ENCODE data around the gene CNKSR3. TPM values are rescaled to one million over a fixed set of nuclear protein-coding genes. Genes with fewer than 3 reads are reported as not detected.

Gene CNKSR3
- total RNA-seq, 1 donor from 2014 or later: 8.9 TPM

DNA sequence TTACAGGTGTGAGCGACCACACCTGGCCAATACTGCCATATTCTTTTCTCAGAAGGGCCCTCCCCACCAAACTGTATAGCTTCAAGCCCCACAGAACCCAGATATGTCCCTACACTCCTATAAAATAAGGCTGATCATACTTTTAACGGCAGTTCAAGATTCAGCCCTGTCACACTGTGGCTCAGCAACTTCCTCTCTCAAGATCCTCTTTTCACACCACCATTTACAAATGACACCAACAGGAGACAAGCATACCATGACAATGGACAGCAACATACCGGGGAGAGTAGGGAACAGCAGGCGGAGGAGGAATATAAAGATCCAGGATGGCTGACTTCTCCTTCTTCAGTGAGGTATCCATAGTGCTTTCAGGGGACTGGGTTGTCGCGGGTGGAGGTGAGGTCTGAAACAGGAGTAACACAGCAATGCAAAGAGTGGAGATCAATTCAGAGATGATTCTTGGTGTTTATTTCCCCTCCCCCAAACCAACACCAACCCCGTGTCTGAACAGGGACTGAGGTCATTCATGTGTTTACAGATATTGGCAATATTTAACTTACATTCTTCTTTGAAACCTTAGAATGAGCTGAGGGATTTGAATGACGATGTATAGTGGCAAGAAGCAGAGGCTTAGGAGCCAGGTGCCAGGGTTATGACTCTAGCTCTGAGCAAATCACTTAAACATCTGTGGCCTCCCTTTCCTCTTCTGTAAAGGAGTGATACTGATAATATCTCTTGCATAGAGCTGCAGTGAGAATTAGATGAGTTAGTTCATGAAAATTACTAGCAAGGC lies 96.3 kb downstream of the CNKSR3 start:
- no peak for DNase-seq (ENCODE audit: low spot score)

DNA sequence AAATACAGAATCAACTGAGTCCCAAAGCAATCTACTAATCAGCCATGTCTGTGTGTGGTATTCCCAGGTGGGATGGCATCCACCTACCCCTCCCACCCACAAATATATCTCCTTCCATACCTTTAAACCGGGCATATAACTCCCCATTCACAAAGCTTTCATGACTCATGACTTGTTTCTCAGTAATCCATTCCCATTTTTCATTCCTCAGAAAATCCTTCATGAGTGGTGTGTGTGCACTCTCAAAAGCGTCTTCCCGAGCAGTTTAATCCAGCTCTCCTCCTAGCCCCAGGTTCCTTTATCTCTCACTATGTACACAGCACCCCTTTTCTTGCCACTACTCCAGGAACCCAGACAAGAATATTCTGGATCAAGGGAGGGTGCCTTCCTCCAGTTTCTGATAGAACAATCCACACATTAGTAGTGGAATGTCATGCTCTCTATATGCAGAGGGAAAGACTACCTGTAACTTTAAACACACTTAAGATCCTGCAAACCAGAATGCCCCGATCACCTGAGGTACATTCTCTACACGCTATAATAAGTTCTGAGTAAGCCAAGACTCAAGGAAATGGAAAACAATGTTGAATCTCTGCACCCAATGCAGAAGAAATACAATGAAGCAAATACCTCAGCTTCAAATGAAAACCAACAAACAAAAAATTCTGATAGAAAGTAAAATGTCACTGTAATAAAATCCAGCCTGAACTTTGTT lies 98.2 kb downstream of the CNKSR3 start:
- peak; percentile 78 for DNase-seq (ENCODE audit: low spot score)

DNA sequence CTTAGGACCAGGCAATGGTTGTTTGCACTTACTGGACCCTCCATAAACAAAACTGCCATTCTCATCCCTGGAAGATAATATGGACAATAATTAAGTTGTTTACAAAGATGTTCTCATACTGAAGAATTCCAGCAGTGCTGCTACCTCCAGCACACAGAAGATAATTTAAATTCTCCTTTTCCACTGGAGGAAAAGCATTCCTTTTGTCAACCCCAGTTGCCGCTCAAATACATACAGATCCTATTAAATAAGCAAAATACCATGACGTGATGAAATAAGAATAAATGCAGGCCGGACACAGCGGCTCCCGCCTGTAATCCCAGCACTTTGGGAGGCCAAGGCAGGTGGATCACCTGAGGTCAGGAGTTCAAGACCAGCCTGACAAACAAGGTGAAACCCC lies 99.4 kb downstream of the CNKSR3 start:
- DNase-seq (ENCODE audit: low spot score): no peak

DNA sequence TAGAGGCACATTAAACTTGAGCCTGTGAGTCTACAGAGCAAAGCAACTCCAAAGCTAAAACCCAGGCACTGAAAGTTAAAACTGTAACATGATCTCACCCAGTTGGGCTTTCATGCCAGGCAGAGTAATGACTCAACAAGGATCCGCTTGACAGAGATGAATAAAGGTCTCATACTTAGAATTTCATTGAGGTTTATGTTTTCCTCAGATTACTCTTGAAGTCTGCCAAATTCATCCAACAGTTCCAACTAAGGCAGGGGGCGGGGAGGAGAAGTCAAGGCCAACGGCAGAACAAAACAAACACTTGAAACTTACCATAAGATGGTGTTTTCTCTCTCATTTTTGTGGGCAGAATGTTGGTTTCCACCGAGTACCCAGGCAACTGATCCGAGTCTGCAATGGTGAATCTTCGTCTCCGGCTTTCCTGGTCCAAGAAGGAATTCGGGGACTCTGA lies 99.8 kb downstream of the CNKSR3 start:
- DNase-seq (ENCODE audit: low spot score): peak; percentile 99

DNA sequence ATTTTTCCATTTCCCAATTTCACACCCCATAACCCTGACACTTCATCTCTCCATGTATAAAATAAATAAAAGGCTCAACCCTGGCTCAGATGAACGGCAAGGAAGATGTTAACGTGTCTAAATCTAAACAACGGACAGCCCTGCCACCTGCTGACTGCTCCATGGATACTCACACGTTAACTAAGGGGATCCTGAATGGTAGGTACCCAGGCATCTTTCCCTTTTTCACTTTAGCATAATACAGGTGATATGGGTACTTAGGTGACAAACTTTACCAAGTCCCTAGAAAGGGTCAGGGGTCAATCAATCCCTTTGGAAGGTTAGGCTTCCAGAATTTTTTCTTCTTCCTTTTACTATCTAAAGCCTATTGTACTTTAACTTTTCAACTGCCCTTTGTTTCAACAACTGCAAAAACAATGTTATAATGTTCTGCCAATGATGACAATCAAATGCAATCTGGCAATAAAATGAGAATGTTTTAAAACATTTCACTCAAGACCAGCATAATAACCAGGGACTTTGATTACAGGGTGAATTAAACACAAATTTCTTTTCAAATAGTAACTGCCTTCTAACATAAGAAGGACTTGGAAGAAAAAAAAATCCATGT lies 101.5 kb downstream of the CNKSR3 start:
- DNase-seq (ENCODE audit: low spot score): no peak

DNA sequence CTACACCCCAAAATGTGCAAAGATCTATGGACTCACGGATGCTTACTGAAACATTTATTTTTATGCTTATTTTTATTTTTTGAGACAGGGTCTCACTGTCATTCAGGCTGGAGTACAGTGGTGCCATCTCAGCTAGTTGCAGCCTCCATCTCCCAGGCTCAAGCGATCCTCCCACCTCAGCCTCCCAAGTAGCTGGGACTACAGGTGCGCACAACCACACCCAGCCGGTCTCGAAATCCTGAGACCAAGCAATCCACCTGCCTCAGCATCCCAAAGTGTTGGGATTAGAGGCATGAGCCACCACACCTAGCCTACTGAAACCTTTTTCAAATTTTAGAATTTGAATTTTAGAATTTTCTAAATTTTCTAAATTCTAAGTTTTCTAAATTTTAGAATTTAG lies 103.0 kb downstream of the CNKSR3 start:
- no peak for DNase-seq (ENCODE audit: low spot score)

DNA sequence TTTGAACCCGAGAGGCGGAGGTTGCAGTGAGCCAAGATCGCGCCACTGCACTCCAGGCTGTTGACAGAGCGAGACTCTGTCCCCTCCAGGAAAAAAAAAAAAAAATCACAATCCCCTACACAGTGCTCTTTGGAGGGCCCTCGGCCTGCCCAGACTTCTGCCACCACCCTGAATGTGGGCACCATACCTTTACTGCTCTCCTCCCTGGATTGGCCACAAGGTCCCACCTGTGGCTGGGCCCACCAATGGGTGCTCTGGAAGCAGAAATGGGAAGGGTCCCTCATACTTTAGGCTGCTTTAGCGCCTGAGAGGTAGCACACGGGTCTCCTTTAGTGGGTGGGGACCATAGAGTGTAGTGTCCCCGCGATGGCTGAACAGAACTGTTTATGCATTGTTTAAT lies 103.6 kb downstream of the CNKSR3 start:
- DNase-seq (ENCODE audit: low spot score): no peak

DNA sequence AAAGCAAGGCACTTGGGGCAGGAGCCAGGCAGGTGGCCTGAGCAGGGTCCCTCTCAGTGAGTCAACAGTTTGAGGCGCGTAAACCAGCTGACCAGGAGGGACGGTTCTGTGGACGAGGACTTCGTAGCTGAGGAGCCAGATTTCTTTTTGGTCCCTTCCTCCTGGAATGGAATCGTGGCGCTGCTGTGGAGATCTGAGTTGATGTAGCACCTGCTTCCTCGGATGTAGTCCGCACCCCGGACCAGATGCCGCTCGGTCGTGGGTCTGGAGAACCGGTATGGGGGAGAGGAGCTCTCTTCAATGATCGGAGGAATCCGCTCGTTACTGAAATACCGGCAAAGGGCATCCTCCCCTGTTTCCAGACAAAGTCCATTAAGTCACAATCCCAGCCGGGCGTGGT lies 104.2 kb downstream of the CNKSR3 start:
- no peak for DNase-seq (ENCODE audit: low spot score)

DNA sequence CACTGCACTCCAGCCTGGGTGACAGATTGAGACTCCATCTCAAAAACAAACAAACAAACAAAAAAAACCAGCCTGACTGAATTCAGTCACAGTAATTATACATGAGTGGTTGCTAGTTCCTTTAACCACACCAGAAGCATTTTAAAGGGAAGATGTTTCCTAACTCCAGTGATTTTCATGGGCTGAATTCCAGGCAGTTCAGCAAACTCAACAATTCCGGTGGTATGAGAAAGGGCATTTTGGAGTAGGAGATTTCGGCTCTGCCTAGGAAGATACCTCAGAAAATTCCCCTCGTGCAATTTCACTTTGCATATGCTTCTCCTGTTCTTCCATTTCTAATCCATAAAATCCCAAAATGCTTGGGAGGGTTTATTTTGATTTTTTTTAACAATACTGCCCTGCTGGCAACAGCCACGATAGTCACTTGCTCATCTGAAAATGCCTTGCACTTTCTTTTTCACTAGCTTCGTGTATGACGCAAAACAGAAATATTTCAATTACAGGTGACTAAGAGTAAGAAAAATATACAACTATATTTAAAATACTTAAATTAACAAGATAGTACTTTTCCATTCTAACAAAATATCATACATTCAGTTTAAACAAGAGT lies 105.6 kb downstream of the CNKSR3 start:
- peak; percentile 66 for DNase-seq (ENCODE audit: low spot score)

DNA sequence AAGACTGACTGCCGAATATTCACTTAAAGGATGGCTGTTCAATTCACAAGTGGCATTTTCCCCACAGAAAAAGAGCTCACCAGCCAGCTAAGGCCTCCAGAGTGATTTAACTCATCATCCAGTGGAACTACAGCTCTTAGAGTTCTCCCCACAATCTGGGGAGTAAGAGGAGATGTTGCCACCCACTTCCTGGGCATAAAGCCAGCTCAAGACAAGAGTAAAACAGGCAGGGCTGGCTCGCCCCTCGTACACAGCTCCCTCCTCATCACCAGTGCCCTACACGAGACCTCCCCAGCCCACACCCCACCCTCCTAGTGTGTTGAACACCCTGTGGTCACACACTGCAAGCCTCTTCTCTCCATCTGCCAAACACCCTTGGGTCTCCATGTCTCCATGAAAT lies 106.7 kb downstream of the CNKSR3 start:
- peak; percentile 72 for DNase-seq (ENCODE audit: low spot score)

DNA sequence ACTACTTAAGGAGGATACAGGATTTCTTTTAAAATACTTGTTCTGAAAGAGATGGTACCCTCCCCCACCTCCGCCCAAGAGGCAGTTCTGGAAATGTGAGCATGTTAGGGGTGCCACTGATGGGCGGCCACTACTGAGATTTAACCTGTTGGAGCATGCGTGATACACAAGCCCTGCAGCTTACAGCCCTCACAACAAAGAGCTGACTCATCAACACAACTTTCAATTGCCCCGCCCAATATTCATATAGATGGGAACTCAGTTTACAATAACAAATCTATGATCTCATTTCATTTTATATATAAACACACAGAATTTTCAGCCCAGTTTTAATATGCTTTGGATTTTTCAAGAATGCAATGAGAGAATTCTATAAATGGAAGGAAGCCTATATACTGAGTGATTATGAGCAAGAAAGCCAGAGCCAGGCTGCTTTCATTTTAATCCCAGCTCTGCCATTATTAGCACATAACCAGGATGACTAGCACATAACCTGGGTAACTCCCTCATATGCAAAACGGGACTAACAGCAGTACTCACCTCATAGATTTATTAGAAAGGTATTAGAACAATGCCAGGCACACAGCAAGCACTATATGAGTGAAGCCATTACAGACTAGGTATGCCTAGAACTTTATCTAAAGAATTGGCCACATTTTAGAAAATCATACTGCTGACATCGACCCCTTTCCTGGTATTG lies 108.3 kb downstream of the CNKSR3 start:
- DNase-seq (ENCODE audit: low spot score): no peak

DNA sequence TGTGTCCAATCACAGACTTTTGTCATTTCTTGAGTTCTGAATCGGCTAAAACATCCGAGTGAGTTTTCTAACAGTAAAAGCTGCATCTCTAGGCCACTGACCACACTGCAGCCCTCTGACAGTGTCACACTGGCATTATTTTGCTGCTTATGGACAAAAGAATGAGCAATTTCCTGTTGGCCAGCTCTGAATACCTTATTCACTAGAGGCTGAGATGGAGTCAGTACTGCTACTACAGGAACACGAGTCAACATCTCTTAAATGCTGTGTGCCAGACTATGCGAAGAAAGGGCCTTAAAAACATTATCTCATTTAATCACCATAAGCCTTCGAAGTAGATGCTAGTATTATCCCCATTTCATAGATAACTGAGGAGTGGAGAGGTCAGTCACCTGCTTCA lies 111.4 kb downstream of the CNKSR3 start:
- peak; percentile 51 for DNase-seq (ENCODE audit: low spot score)

DNA sequence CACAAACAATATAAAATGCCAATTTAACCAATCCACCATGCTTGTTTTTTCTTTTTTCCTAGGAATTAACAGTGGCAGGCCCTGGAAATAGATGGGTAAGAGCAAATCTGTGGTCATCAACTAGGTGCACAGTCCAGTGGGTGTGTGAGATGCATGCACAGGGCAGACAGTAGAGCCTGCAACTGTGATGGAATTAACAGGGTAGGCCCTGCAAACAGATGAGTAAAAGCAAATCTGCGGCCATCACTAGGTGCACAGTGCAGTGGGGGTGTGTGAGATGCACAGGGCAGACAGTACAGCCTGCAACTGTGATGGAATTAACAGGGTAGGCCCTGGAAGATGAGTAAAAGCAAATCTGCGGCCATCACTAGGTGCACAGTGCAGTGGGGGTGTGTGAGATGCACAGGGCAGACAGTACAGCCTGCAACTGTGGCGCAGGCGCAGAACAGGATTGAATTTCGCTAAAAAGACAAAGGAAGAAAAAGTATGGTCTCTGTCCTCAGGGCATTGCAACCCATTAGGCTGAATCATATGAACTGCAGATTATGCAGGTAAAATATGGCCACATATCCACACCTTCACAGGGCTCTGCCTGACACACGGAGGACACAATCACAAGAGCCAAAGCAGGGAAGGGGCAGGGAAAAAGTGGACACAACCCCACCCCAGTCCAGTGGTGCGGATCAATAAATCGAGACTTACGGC lies 112.8 kb downstream of the CNKSR3 start:
- DNase-seq (ENCODE audit: low spot score): no peak

DNA sequence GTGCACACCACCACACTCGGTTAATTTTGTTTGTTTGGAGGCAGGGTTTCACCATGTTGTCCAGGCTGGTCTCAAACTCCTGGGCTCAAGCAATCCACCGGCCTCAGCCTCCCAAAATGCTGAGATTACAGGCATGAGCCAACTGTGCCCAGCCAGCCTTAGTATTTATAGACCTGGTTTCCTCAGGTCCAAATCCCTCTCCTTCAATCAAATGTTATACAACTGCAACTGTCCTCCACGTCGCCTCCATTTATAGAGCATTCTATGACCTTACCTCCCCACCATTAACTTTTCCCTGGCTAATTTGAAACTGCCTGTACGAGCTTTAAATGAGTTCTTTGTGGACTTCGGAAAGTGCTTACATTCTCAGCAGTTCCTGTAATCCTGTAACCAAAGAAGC lies 114.6 kb downstream of the CNKSR3 start:
- DNase-seq (ENCODE audit: low spot score): no peak

DNA sequence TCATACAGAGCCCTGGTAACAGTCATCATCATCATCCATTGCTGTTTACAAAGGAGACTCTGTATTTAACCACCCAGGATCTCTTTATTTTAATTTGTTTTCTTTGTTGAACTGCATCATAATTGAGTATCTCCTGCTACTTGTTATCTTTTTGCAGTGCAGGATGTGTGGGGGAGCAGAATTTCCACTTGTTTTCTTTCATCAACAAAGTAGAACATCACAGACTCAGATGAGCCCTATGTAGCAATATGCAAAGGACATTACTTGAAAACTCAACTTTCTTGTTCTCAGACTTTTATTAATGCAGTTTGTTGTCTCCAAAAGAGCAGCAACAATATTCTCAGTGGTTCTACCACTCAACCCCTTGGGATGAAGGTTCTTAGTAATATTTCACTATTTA lies 115.2 kb downstream of the CNKSR3 start:
- no peak for DNase-seq (ENCODE audit: low spot score)

DNA sequence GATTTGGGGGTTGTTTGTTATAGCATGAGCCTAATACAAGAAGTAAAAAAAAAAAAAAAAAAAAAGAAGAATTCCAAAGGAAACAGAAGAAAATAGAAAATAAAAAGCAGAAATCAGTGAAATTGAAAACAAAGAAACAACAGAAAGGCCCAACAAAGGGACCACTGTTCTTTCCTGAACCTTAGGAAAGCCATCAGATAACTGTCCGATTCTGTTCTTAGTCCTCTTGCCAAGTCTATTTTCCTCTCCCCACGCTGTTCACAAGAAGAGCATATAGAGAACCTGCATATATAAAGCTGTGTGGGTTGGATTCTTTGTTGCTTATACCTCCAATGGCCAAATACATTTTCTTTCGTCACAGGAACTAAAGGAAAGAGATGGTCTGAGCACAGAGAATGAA lies 115.9 kb downstream of the CNKSR3 start:
- DNase-seq (ENCODE audit: low spot score): no peak

DNA sequence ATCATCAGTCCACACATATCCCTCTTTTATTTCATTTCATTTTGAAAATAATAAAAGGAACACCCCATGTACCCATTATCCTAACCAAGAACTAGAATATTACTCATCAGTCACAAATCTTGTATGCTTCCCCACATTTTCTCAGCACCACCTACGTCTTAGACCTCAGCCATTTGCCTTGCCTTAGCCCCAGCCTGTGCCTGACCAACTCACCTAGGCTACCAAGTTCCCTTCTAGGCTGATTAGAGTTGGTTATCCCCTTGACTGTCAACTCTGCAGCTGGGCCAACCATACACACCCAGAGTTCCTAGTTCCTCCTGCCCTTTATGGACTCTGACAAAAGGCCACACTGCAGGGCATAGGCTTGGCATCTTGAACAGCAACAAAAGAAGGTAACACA lies 120.5 kb downstream of the CNKSR3 start:
- no peak for DNase-seq (ENCODE audit: low spot score)

DNA sequence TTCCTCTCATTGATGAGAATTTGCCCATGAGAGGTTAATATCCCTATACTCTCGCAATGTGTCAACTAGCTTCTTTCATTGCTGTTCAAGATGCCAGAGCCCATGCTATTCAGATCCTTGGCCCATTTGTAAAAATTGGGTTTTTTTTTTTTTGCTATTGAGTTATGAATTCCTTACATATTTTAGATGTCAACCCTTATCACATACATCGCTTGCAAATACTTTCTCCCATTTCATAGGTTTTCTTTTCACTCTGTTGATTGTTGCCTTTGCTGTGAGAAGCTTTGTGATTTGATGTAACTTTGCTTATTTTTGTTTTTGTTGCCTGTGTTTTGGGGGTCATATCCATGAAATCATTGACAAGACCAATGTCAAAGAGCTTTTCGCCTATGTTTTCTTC lies 121.7 kb downstream of the CNKSR3 start:
- DNase-seq (ENCODE audit: low spot score): no peak

DNA sequence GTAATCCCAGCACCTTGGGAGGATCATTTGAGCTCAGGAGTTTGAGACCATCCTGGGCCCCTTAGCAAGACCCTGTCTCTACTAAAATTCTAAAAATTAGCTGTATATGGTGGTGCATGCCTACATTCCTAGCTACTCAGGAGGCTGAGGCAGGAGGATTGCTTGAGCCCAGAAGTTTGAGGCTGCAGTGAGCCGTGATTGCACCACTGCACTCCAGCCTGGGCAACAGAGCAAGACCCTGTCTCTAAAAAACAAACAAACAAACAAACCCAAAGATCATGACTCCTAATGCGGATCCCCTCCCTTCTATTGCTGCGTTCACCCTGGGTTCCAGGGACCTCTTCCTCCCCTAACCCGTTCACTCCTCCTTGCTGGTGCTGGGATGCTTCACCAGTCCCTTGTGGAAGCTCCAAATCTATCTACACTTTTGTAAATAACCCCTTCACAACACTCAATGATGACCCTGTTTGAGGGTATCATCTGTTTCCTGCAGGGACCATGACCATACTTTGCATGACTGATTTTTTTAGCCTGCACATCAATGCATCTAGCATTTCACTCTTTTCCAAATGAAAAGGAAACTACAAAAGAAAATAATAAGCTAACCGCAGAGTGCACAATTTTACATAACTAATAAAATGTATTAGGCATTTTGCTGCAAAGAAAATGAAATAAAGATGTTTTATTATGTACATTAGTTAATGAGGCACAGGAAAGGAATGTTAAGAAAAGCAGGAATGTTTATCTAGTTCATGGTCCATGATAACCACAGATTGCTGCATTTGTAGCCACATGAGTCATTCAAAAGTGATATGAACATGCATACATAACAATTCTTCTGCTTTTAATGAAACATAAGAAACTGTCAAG lies 123.4 kb downstream of the CNKSR3 start:
- DNase-seq (ENCODE audit: low spot score): peak; percentile 83

DNA sequence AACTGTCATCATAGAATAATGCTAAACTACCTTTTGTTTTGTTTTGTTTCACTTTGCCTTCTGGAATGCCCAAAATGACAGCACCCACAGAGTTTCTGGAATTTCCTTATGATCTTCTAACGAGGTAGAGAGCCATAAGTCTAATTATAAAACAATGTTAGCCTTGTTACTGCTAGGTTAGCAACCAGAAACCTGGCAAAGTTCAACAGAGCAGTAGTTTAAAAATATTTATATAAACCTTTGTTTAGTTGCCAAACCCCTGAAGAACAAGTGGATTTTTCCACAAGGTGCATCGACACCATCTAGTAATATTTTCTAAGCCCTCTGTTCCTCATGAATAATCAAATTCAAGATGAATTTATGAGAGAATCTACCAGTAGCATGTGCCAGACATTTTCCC lies 126.3 kb downstream of the CNKSR3 start:
- DNase-seq (ENCODE audit: low spot score): no peak
